ENCODE data around the gene FCHO1.

DNA sequence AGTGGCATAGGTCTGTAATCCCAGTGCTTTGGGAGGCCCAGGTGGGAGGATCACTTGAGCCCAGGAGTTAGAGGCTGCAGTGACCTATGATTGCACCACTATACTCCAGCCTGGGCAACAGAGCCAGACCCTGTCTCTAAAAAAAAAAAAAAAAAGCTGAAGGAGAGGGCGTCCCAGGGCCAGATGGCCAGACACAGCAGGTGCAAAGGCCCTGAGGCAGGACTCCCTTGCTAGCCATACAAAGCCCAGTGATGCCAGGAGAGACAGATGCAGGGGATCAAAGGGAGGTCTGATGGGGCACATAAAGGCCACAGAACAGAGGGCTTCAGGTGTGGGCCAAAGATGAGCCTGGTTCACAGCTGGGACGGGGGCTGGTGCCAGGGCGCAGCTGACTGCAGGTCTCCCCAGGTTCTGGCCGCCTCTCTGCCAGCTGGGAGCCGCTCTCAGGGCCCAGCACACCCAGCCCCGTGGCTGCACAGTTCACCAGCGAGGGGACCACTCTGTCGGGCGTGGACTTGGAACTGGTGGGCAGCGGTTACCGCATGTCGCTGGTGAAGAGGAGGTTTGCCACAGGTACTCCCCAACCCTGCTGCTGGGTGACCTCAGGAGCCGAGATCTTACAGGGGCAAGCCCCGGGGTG is 36.1 kb downstream of the FCHO1 start:
- TF ChIP-seq POLR2A (IDR thresholded peaks at IDR 0.05): no peak
- TF ChIP-seq, protein P1, sequence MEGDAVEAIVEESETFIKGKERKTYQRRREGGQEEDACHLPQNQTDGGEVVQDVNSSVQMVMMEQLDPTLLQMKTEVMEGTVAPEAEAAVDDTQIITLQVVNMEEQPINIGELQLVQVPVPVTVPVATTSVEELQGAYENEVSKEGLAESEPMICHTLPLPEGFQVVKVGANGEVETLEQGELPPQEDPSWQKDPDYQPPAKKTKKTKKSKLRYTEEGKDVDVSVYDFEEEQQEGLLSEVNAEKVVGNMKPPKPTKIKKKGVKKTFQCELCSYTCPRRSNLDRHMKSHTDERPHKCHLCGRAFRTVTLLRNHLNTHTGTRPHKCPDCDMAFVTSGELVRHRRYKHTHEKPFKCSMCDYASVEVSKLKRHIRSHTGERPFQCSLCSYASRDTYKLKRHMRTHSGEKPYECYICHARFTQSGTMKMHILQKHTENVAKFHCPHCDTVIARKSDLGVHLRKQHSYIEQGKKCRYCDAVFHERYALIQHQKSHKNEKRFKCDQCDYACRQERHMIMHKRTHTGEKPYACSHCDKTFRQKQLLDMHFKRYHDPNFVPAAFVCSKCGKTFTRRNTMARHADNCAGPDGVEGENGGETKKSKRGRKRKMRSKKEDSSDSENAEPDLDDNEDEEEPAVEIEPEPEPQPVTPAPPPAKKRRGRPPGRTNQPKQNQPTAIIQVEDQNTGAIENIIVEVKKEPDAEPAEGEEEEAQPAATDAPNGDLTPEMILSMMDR (IDR thresholded peaks at IDR 0.05): no peak
- no peak for TF ChIP-seq EP300 (IDR thresholded peaks at IDR 0.05)
- TF ChIP-seq POLR2AphosphoS5 (IDR thresholded peaks at IDR 0.05): no peak

Measured in suprapubic skin (tissue), 4 donors.